K562 (cell line): Measurements from ENCODE around the gene ADGRG1. TPM values are rescaled to one million over a fixed set of nuclear protein-coding genes. Genes with fewer than 3 reads are reported as not detected.

Experiments
- ATF7 ChIP-seq: fragments of 450-650 bp; IDR thresholded peaks from 2 replicates; pipeline ENCODE4 v1.7.1; 2014; ENCODE audit warnings: mild to moderate bottlenecking, moderate library complexity
- BCOR ChIP-seq: fragments of 450-650 bp; IDR thresholded peaks from 2 replicates; pipeline ENCODE4 v1.6.1; 2016
- BDP1 ChIP-seq: IDR thresholded peaks from 3 replicates; pipeline ENCODE4 v1.6.1; 2011; ENCODE audit not compliant: insufficient read length, insufficient read depth
- BHLHE40 ChIP-seq: IDR thresholded peaks from 2 replicates; pipeline ENCODE4 v1.6.1; 2011; ENCODE audit warnings: low read length, improper control_type of control experiment
- ETV6 ChIP-seq, 3 experiments: fragments of 150-350 bp in 1 of 3; sonication (generic) in 1 of 3; formaldehyde crosslinking in 1 of 3; IDR thresholded peaks; 2 replicates each; pipeline versions ENCODE4 v1.6.1 to v1.8.0; 2014 to 2022; ENCODE audit warnings: borderline replicate concordance in 2 of 3, low read depth in 2 of 3, antibody characterized with exemption in 1 of 3, low read length in 1 of 3, mild to moderate bottlenecking in 1 of 3, missing genetic modification reagents in 1 of 3
- MAZ ChIP-seq, 2 experiments: fragments of 450-650 bp in 1 of 2; sonication (generic) in 1 of 2; formaldehyde crosslinking; IDR thresholded peaks in 1 of 2; conservative IDR thresholded peaks in 1 of 2; 2 replicates each; pipeline versions ENCODE4 v1.4.0 to v1.5.0; 2020; ENCODE audit warnings: mild to moderate bottlenecking in 1 of 2, missing genetic modification reagents in 1 of 2
- NFIX ChIP-seq: fragments of 250-450 bp; sonication (Bioruptor Pico); IDR thresholded peaks from 2 replicates; pipeline ENCODE4 v1.4.0; 2020; ENCODE audit warnings: low read depth, mild to moderate bottlenecking, moderate library complexity
- NR2C2 ChIP-seq, 2 experiments: fragments of 200-800 bp in 1 of 2; sonication (Bioruptor generic) in 1 of 2; sonication (generic) in 1 of 2; formaldehyde crosslinking in 1 of 2; IDR thresholded peaks; 2 replicates each; pipeline versions ENCODE4 v1.6.1 to v1.8.0; 2016 to 2022; ENCODE audit warnings: mild to moderate bottlenecking in 1 of 2, missing compliant biosample characterization in 1 of 2, missing genetic modification characterization in 1 of 2, missing genetic modification reagents in 1 of 2
- PRDM10 ChIP-seq: fragments of 450-650 bp; IDR thresholded peaks from 2 replicates; pipeline ENCODE4 v1.6.1; 2018; ENCODE audit not compliant: partially characterized antibody
- SMARCA5 ChIP-seq: fragments of 450-650 bp; IDR thresholded peaks from 2 replicates; pipeline ENCODE4 v1.6.1; 2016
- TAF1 ChIP-seq: IDR thresholded peaks from 2 replicates; pipeline ENCODE4 v1.6.1; 2011; ENCODE audit warnings: mild to moderate bottlenecking, low read length, moderate library complexity; ENCODE audit not compliant: insufficient read depth, control insufficient read depth, severe bottlenecking; ENCODE audit errors: extremely low read depth
- ZNF707 ChIP-seq: fragments of 250-450 bp; sonication (Bioruptor Pico); conservative IDR thresholded peaks from 2 replicates; pipeline ENCODE4 v1.8.0; 2022; ENCODE audit warnings: inconsistent platforms, mild to moderate bottlenecking, moderate library complexity
- polyA plus RNA-seq, 8 experiments: library from polyadenylated mRNA; depleted of rRNA in 4 of 8; stranded (reverse) in 5 of 8; unstranded in 3 of 8; fragments of >200 nt; fragmentation: Nextera tagmentation in 2 of 8; fragmentation: Illumina TruSeq in 1 of 8; extraction: Ambion mirVana in 2 of 8; extraction: Trizol in 1 of 8; gene quantifications; 2 replicates each; pipeline versions ENCODE4 v1.2.1 to v1.2.3, GENCODE V29; 2011 to 2014; ENCODE audit warnings: inconsistent platforms in 1 of 8, missing spikeins in 1 of 8
- total RNA-seq, 7 experiments: library from RNA; depleted of rRNA in 6 of 7; stranded (reverse); fragments of >200 nt in 6 of 7; fragmentation: Illumina TruSeq in 2 of 7; extraction: Trizol in 2 of 7; gene quantifications; 2 replicates each; pipeline versions ENCODE4 v1.2.1 to v1.2.3, GENCODE V29; 2011 to 2021; ENCODE audit warnings: low replicate concordance in 1 of 7
- TF ChIP-seq, protein P1 (sequence below): fragments of 450-650 bp; IDR thresholded peaks from 2 replicates; pipeline ENCODE4 v1.6.1; 2016

The ADGRG1 gene
- total and polyA plus RNA-seq, 9 of the 15 experiments (the other 6 are each of a cell fraction or from before 2014, with no cell fraction given) = 0.04 to 0.31 (median 0.16) TPM; not detected in 6

DNA sequence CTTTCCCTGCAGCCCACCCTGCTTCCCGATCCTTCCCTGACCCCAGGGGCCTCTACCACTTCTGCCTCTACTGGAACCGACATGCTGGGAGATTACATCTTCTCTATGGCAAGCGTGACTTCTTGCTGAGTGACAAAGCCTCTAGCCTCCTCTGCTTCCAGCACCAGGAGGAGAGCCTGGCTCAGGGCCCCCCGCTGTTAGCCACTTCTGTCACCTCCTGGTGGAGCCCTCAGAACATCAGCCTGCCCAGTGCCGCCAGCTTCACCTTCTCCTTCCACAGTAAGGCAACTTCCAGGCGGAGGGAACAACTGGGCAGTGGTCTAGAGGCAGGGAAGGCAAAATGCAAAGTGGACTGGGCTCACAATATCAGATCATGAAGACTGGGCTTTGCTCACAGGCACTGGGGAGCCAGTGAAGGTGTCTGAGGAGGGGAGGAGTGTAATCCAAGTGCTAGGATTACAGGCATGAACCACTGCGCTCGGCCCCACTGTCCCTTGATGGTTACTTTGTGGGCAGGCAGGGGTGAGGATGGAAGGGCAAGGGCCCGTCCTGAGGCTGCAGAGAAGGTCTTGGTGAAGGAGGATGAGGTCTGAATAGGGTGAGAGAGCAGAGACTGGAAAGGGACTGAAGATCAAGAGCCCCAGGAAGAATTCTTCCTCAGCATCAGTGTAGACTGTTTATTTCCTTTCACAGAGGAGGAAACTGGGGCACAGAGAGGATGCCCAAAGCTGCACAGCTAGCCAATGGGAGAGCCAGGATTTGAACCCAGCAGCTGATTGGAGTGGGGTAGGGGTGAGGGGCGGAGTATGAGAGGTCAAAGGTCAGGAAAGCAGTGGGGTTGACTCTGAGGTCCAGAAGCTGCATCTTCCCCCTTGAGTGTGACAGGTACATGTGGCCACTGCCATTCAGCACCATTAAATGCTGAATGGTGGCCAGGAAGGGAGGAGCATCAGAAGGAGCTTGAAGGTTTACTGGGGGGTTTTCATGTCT lies 23.2 kb downstream of the ADGRG1 start (continued):
- TF ChIP-seq, protein P1, sequence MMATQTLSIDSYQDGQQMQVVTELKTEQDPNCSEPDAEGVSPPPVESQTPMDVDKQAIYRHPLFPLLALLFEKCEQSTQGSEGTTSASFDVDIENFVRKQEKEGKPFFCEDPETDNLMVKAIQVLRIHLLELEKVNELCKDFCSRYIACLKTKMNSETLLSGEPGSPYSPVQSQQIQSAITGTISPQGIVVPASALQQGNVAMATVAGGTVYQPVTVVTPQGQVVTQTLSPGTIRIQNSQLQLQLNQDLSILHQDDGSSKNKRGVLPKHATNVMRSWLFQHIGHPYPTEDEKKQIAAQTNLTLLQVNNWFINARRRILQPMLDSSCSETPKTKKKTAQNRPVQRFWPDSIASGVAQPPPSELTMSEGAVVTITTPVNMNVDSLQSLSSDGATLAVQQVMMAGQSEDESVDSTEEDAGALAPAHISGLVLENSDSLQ = peak; percentile 28; the same call in 1 of the 2 replicates
- TF ChIP-seq NFIX (CRISPR knock-in tag) (no peak), BDP1 (no peak), BCOR (peak; percentile 81; the same call in 1 of the 2 replicates), NR2C2 (CRISPR knock-in tag; IDR thresholded peaks at IDR 0.05) (peak; percentile 89), NR2C2 (tag; IDR thresholded peaks at IDR 0.05) (peak; percentile 88), ATF7 (no peak), ETV6 (IDR thresholded peaks at IDR 0.05; ENCODE audit: borderline replicate concordance in 1 of 2, low read depth in 2 of 2, low read length in 1 of 2) (no peak), ETV6 (CRISPR knock-in tag; IDR thresholded peaks at IDR 0.05; ENCODE audit: borderline replicate concordance) (no peak), ZNF707 (CRISPR knock-in tag) (no peak), TAF1 (no peak), SMARCA5 (peak; percentile 47; the same call in 1 of the 2 replicates), PRDM10 (no peak), BHLHE40 (0 out of 2 replicates have a peak, but pooled peaks have one; percentile 32), MAZ (CRISPR knock-in tag; conservative IDR thresholded peaks at IDR 0.05 in 1 of 2, IDR thresholded peaks at IDR 0.05 in 1 of 2) (peak in 1 of 2 experiments; percentile 24; a peak in 1 of 4 replicates)
